Fibroblast of lung (primary cell): ENCODE data around the gene MBNL2. TPM values are rescaled to one million over a fixed set of nuclear protein-coding genes. Genes with fewer than 3 reads are reported as not detected.

Experiments used
- DNase-seq, 2 donors: peaks; one replicate each; pipeline versions ENCODE4 v3.0.0 to v3.0.0-alpha.2; 2010; ENCODE audit warnings: low read depth in 2 of 2
- H2AFZ ChIP-seq: 2 replicates; pipeline ENCODE4 v1.5.1; 2012; ENCODE audit warnings: low read length, control low read depth, inconsistent platforms
- H3K27ac ChIP-seq: 2 replicates; pipeline ENCODE4 v1.5.1; 2011; ENCODE audit warnings: low read length, control low read depth; ENCODE audit not compliant: insufficient read depth
- H3K27me3 ChIP-seq: 2 replicates; pipeline ENCODE4 v1.5.1; 2011; ENCODE audit warnings: mild to moderate bottlenecking, low read length; ENCODE audit not compliant: control insufficient read depth, insufficient read depth
- H3K36me3 ChIP-seq: 2 replicates; pipeline ENCODE4 v1.5.1; 2011; ENCODE audit warnings: low read length; ENCODE audit not compliant: control insufficient read depth, insufficient read depth
- H3K4me1 ChIP-seq: 2 replicates; pipeline ENCODE4 v1.5.1; 2011; ENCODE audit warnings: low read length; ENCODE audit not compliant: control insufficient read depth, insufficient read depth; ENCODE audit errors: extremely low read depth
- H3K4me2 ChIP-seq: 2 replicates; pipeline ENCODE4 v1.5.1; 2011; ENCODE audit warnings: low read length, control low read depth; ENCODE audit not compliant: insufficient read depth; ENCODE audit errors: extremely low read depth
- H3K4me3 ChIP-seq, 4 experiments: fragments of 200-600 bp in 1 of 4; sonication (generic) in 1 of 4; replicated peaks in 1 of 4; 2 replicates each; pipeline ENCODE4 v1.5.1; 2011 to 2016; ENCODE audit warnings: low read length in 4 of 4, low read depth in 3 of 4, mild to moderate bottlenecking in 3 of 4, control low read depth in 2 of 4, inconsistent platforms in 1 of 4, mixed read lengths in 1 of 4; ENCODE audit not compliant: insufficient read depth in 1 of 4; ENCODE audit errors: control extremely low read depth in 1 of 4
- H3K79me2 ChIP-seq: 2 replicates; pipeline ENCODE4 v1.5.1; 2012; ENCODE audit warnings: mild to moderate bottlenecking, low read length, inconsistent platforms; ENCODE audit not compliant: control insufficient read depth, insufficient read depth
- H3K9ac ChIP-seq: 2 replicates; pipeline ENCODE4 v1.5.1; 2011; ENCODE audit warnings: mild to moderate bottlenecking, low read length, control low read depth; ENCODE audit not compliant: insufficient read depth
- H3K9me3 ChIP-seq: 2 replicates; pipeline ENCODE4 v1.5.1; 2012; ENCODE audit warnings: low read depth, low read length; ENCODE audit not compliant: control insufficient read depth, insufficient read depth
- H4K20me1 ChIP-seq: 2 replicates; pipeline ENCODE4 v1.5.1; 2011; ENCODE audit warnings: low read length; ENCODE audit not compliant: control insufficient read depth, insufficient read depth; ENCODE audit errors: extremely low read depth
- CTCF ChIP-seq, 2 donors: IDR thresholded peaks in 1 of 2; conservative IDR thresholded peaks in 1 of 2; 1 replicate in 1 of 2; 2 replicates in 1 of 2; pipeline ENCODE4 v1.5.1; 2011 to 2012; ENCODE audit warnings: low read length in 2 of 2, control low read depth in 1 of 2, inconsistent platforms in 1 of 2, low read depth in 1 of 2, mild to moderate bottlenecking in 1 of 2
- EZH2 ChIP-seq: IDR thresholded peaks from 2 replicates; pipeline ENCODE4 v1.5.1; 2012; ENCODE audit warnings: low read length, control low read depth, mild to moderate bottlenecking; ENCODE audit errors: missing control alignments
- polyA plus RNA-seq, 2 donors: library from polyadenylated mRNA; depleted of rRNA in 1 of 2; stranded (reverse) in 1 of 2; unstranded in 1 of 2; fragments of >200 nt; gene quantifications; 2 replicates each; pipeline ENCODE4 v1.2.1, GENCODE V29; 2011 to 2012; ENCODE audit warnings: missing spikeins in 1 of 2
- total RNA-seq: library from RNA; depleted of rRNA; stranded (reverse); fragments of >200 nt; gene quantifications from 2 replicates; pipeline ENCODE4 v1.2.1, GENCODE V29; 2014

Gene MBNL2
- total and polyA plus RNA-seq, 2 donors (not counting 1 experiment from before 2014, with no cell fraction given), result 48.9 to 61.1 TPM

- no peak overlapping the region for H3K4me2 ChIP-seq
- H3K9ac ChIP-seq, result no peak overlapping the region
- no peak overlapping the region for H2AFZ ChIP-seq
- H3K79me2 ChIP-seq, result no peaks in the 10 kb centered on the region
- H4K20me1 ChIP-seq, result no peaks in the 10 kb centered on the region
- H3K27ac ChIP-seq, result no peak overlapping the region
- no peaks in the 10 kb centered on the region for H3K9me3 ChIP-seq
- peaks cover 4% of the 10 kb centered on the region for H3K4me1 ChIP-seq
- no peak for DNase-seq
- no peaks in the 10 kb centered on the region for H3K27me3 ChIP-seq
- peaks cover 9% of the 10 kb centered on the region for H3K36me3 ChIP-seq
- no peak for TF ChIP-seq EZH2
- TF ChIP-seq CTCF (conservative IDR thresholded peaks at IDR 0.05 in 1 of 2, IDR thresholded peaks at IDR 0.05 in 1 of 2; ENCODE audit: low read depth in 1 of 2, low read length in 2 of 2), result no peak
- H3K4me3 ChIP-seq, result no peak overlapping the region
Measured at GRCh38 chr13:97356592-97356991, 134.5 kb downstream of the MBNL2 start.

DNA sequence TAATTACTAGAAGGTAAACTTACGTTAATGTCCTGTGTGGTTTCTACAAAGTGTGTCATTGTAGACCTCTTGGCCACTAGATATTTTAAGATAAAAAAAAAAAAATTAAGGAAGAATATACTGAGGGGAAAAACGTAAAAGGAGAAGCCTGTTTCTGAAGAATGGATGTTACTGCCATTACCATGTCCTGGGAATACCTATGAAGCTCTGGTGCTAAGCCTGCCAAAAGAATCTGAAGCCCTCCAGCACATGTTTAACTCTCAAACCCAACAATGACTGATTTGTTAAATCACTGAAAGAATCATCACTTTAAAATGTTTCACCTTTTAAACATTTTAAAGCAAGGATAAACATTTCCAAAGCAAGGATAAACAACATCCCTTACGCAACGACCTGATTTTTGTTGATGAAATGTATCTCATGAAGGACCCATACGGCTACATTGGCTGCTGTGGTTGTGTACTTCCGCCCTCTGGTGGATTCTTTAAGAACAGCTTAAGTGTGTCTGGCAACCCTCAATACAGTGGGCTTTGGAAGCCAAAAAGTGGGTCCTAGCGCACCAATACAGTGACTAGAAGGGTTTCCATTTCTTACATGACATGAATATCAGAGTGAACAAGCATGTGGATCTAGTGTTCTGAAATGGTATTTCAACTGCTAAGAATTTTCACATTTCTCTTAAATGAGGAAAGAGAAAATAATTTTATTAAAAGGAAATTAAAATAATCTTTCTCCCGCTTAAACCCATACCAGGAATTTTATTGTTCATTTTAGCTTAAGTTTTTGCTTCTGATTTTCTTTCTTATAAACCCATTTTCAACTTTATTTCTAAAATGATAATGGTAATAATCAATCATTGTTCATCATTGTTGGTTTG lies 137.3 kb downstream of the MBNL2 start:
- no peaks in the 10 kb centered on the region for H3K27me3 ChIP-seq
- H3K36me3 ChIP-seq, result peaks cover 9% of the 10 kb centered on the region
- H2AFZ ChIP-seq, result no peak overlapping the region
- no peak overlapping the region for H3K9ac ChIP-seq
- H3K4me2 ChIP-seq, result no peak overlapping the region
- peak; percentile 60 to 92 for DNase-seq
- H3K79me2 ChIP-seq, result no peaks in the 10 kb centered on the region
- H3K4me3 ChIP-seq, result no peak overlapping the region
- no peaks in the 10 kb centered on the region for H3K9me3 ChIP-seq
- no peaks in the 10 kb centered on the region for H3K4me1 ChIP-seq
- H4K20me1 ChIP-seq, result no peaks in the 10 kb centered on the region
- H3K27ac ChIP-seq, result no peak overlapping the region
- peak; percentile 90 to 92 for TF ChIP-seq CTCF (conservative IDR thresholded peaks at IDR 0.05 in 1 of 2, IDR thresholded peaks at IDR 0.05 in 1 of 2; ENCODE audit: low read depth in 1 of 2, low read length in 2 of 2)
- TF ChIP-seq EZH2, result no peak

DNA sequence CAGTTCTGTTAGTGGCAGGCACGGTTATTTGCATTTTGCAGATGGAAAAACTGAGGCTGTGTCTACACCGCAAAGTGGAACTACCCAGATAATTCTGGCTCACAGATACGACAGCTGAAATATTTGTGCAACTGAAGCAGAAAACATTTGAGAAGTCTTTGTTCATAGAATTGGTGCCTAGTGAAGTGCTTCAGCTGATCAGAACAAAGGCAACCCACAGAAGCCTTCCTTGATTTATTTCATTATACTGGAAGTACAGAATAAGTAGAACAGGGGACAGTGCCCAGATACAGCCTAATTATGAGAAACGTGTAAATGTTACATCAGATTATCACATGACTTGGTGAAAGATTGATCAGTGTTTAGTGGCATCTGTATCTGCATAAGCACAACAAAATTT lies 138.5 kb downstream of the MBNL2 start:
- Histone ChIP-seq H3K27me3 (no peaks in the 10 kb centered on the region), H3K9me3 (no peaks in the 10 kb centered on the region), H3K4me1 (peaks cover 2% of the 10 kb centered on the region), H3K27ac (no peak overlapping the region), H3K4me2 (no peak overlapping the region), H3K36me3 (peaks cover 9% of the 10 kb centered on the region), H2AFZ (no peak overlapping the region), H3K9ac (no peak overlapping the region), H3K79me2 (no peaks in the 10 kb centered on the region), H4K20me1 (no peaks in the 10 kb centered on the region), H3K4me3 (no peak overlapping the region)
- TF ChIP-seq CTCF (conservative IDR thresholded peaks at IDR 0.05 in 1 of 2, IDR thresholded peaks at IDR 0.05 in 1 of 2; ENCODE audit: low read depth in 1 of 2, low read length in 2 of 2) (no peak), EZH2 (no peak)
- DNase-seq, result no peak
